H1 (cell line): Measurements from ENCODE around the gene ST8SIA5. TPM values are rescaled to one million over a fixed set of nuclear protein-coding genes. Genes with fewer than 3 reads are reported as not detected.

Experiments
- CBX8 ChIP-seq: fragments of 300-800, 300-1000 bp; sonication (generic); IDR thresholded peaks from 2 replicates; pipeline ENCODE4 v1.7.1; 2016; ENCODE audit warnings: low read depth, low read length, borderline replicate concordance
- NRF1 ChIP-seq: IDR thresholded peaks from 2 replicates; pipeline ENCODE4 v1.6.1; 2011; ENCODE audit warnings: mild to moderate bottlenecking, low read depth, low read length, improper control_type of control experiment
- PHF8 ChIP-seq: fragments of 200-600 bp; sonication (generic); conservative IDR thresholded peaks from 2 replicates; pipeline ENCODE4 v1.7.1; 2012; ENCODE audit warnings: low read depth, mild to moderate bottlenecking, inconsistent platforms, low read length, moderate library complexity
- POLR2AphosphoS5 ChIP-seq: IDR thresholded peaks from 2 replicates; pipeline ENCODE4 v1.6.1; 2011; ENCODE audit warnings: low read depth, low read length
- SUZ12 ChIP-seq: fragments of 200-600 bp; sonication (generic); IDR thresholded peaks from 2 replicates; pipeline ENCODE4 v1.6.1; 2012; ENCODE audit warnings: mild to moderate bottlenecking, inconsistent platforms, low read length, moderate library complexity, mixed read lengths
- polyA plus RNA-seq, 7 experiments: library from polyadenylated mRNA; depleted of rRNA in 3 of 7; stranded (reverse) in 5 of 7; unstranded in 2 of 7; fragments of >200 nt in 5 of 7; fragments of 200-250 nt in 2 of 7; gene quantifications; 1 replicate in 5 of 7; 2 replicates in 1 of 7; 4 replicates in 1 of 7; pipeline versions ENCODE4 v1.2.1 to v1.2.3, GENCODE V29; 2011 to 2013; ENCODE audit warnings: missing spikeins in 2 of 7, mixed read lengths in 2 of 7
- total RNA-seq: library from RNA; stranded (reverse); fragmentation: NEBNext Ultra II Directional; extraction: Animal tissue kit (Norgen Biotek cat#: 25700); gene quantifications from 2 replicates; pipeline ENCODE4 v1.2.1, GENCODE V29; 2021
- TF ChIP-seq, protein P1 (sequence below), 3 experiments: IDR thresholded peaks; 1 replicate in 2 of 3; 2 replicates in 1 of 3; pipeline versions ENCODE4 v1.5.1 to v1.6.1; 2011; ENCODE audit warnings: low read length in 3 of 3, mild to moderate bottlenecking in 3 of 3, inconsistent platforms in 2 of 3, low read depth in 1 of 3, moderate library complexity in 1 of 3; ENCODE audit not compliant: insufficient read depth in 1 of 3; ENCODE audit errors: control extremely low read depth in 1 of 3
- TF ChIP-seq, protein P2 (sequence below): fragments of 300-600 bp; sonication (generic); IDR thresholded peaks from 2 replicates; pipeline ENCODE4 v1.7.1; 2012; ENCODE audit warnings: low read length, moderate library complexity, mild to moderate bottlenecking, inconsistent platforms; ENCODE audit not compliant: insufficient replicate concordance

The ST8SIA5 gene
- total and polyA plus RNA-seq, 2 of the 8 experiments (the other 6 are each of a cell fraction or from before 2014, with no cell fraction given): 2.4 to 6.3 TPM

DNA sequence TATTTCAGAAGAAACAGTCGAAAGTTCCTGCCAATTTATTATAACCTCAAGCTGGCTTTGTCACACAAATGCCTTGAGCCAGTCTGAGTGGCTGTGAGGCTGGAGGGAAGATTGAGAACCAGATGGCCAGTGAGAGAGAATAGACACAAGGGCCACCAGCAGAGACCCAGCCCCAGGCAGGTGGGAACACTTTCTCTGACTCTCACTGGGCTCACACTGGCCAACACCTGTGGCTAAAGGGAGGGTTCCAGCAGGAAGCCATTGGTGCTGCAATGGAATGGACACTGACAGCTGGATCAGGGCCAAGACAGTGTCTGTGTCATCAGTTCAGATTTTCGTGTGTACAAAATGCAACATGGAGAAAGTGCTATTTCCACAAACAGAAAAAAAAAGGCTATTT is 129.7 kb downstream of the ST8SIA5 start (continued):
- TF ChIP-seq, protein P1, sequence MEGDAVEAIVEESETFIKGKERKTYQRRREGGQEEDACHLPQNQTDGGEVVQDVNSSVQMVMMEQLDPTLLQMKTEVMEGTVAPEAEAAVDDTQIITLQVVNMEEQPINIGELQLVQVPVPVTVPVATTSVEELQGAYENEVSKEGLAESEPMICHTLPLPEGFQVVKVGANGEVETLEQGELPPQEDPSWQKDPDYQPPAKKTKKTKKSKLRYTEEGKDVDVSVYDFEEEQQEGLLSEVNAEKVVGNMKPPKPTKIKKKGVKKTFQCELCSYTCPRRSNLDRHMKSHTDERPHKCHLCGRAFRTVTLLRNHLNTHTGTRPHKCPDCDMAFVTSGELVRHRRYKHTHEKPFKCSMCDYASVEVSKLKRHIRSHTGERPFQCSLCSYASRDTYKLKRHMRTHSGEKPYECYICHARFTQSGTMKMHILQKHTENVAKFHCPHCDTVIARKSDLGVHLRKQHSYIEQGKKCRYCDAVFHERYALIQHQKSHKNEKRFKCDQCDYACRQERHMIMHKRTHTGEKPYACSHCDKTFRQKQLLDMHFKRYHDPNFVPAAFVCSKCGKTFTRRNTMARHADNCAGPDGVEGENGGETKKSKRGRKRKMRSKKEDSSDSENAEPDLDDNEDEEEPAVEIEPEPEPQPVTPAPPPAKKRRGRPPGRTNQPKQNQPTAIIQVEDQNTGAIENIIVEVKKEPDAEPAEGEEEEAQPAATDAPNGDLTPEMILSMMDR (IDR thresholded peaks at IDR 0.05; ENCODE audit: control extremely low read depth in 1 of 3, insufficient read depth in 1 of 3, low read depth in 1 of 3, low read length in 3 of 3): no peak
- TF ChIP-seq POLR2AphosphoS5: no peak
- TF ChIP-seq SUZ12: no peak
- no peak for TF ChIP-seq PHF8
- TF ChIP-seq CBX8: no peak
- TF ChIP-seq, protein P2, sequence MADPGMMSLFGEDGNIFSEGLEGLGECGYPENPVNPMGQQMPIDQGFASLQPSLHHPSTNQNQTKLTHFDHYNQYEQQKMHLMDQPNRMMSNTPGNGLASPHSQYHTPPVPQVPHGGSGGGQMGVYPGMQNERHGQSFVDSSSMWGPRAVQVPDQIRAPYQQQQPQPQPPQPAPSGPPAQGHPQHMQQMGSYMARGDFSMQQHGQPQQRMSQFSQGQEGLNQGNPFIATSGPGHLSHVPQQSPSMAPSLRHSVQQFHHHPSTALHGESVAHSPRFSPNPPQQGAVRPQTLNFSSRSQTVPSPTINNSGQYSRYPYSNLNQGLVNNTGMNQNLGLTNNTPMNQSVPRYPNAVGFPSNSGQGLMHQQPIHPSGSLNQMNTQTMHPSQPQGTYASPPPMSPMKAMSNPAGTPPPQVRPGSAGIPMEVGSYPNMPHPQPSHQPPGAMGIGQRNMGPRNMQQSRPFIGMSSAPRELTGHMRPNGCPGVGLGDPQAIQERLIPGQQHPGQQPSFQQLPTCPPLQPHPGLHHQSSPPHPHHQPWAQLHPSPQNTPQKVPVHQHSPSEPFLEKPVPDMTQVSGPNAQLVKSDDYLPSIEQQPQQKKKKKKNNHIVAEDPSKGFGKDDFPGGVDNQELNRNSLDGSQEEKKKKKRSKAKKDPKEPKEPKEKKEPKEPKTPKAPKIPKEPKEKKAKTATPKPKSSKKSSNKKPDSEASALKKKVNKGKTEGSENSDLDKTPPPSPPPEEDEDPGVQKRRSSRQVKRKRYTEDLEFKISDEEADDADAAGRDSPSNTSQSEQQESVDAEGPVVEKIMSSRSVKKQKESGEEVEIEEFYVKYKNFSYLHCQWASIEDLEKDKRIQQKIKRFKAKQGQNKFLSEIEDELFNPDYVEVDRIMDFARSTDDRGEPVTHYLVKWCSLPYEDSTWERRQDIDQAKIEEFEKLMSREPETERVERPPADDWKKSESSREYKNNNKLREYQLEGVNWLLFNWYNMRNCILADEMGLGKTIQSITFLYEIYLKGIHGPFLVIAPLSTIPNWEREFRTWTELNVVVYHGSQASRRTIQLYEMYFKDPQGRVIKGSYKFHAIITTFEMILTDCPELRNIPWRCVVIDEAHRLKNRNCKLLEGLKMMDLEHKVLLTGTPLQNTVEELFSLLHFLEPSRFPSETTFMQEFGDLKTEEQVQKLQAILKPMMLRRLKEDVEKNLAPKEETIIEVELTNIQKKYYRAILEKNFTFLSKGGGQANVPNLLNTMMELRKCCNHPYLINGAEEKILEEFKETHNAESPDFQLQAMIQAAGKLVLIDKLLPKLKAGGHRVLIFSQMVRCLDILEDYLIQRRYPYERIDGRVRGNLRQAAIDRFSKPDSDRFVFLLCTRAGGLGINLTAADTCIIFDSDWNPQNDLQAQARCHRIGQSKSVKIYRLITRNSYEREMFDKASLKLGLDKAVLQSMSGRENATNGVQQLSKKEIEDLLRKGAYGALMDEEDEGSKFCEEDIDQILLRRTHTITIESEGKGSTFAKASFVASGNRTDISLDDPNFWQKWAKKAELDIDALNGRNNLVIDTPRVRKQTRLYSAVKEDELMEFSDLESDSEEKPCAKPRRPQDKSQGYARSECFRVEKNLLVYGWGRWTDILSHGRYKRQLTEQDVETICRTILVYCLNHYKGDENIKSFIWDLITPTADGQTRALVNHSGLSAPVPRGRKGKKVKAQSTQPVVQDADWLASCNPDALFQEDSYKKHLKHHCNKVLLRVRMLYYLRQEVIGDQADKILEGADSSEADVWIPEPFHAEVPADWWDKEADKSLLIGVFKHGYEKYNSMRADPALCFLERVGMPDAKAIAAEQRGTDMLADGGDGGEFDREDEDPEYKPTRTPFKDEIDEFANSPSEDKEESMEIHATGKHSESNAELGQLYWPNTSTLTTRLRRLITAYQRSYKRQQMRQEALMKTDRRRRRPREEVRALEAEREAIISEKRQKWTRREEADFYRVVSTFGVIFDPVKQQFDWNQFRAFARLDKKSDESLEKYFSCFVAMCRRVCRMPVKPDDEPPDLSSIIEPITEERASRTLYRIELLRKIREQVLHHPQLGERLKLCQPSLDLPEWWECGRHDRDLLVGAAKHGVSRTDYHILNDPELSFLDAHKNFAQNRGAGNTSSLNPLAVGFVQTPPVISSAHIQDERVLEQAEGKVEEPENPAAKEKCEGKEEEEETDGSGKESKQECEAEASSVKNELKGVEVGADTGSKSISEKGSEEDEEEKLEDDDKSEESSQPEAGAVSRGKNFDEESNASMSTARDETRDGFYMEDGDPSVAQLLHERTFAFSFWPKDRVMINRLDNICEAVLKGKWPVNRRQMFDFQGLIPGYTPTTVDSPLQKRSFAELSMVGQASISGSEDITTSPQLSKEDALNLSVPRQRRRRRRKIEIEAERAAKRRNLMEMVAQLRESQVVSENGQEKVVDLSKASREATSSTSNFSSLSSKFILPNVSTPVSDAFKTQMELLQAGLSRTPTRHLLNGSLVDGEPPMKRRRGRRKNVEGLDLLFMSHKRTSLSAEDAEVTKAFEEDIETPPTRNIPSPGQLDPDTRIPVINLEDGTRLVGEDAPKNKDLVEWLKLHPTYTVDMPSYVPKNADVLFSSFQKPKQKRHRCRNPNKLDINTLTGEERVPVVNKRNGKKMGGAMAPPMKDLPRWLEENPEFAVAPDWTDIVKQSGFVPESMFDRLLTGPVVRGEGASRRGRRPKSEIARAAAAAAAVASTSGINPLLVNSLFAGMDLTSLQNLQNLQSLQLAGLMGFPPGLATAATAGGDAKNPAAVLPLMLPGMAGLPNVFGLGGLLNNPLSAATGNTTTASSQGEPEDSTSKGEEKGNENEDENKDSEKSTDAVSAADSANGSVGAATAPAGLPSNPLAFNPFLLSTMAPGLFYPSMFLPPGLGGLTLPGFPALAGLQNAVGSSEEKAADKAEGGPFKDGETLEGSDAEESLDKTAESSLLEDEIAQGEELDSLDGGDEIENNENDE: no peak
- TF ChIP-seq NRF1: no peak
- TF ChIP-seq, all 59 proteins: peak for 0
